ENCODE measurements around the gene GZMB.
"Not testable (repeated sequence)": the region's sequence is repeated elsewhere in the genome, so short reads cannot be mapped to it uniquely, and the experiment has no call there.

The GZMB gene

GRCh38 chr14:24605435-24606190 is 28.4 kb downstream of the GZMB start:
- no peaks in the 10 kb centered on the region for H3K27me3 ChIP-seq (ENCODE audit: insufficient read depth, low read length)
- WGBS (ENCODE audit: extremely low coverage, insufficient coverage, insufficient read length): no CpG with 5 or more reads among the region's 3 CpGs

GRCh38 chr14:24597403-24597802 is 36.6 kb downstream of the GZMB start:
- no peak overlapping the region for H3K4ac ChIP-seq (ENCODE audit: low read depth, low read length)
- no peak overlapping the region for H2AK5ac ChIP-seq (ENCODE audit: low read length)
- no peak overlapping the region for H2BK120ac ChIP-seq (ENCODE audit: insufficient read depth, low read length, poor library complexity)
- H2BK12ac ChIP-seq (ENCODE audit: low read length): no peak overlapping the region
- H3K9me3 ChIP-seq (ENCODE audit: insufficient read depth, low read depth, low read length): peaks cover 27% of the 10 kb centered on the region
- H3K18ac ChIP-seq (ENCODE audit: low read length): no peak overlapping the region
- no peak overlapping the region for H3K23ac ChIP-seq (ENCODE audit: low read length)
- H3K79me2 ChIP-seq (ENCODE audit: control insufficient read depth, insufficient read depth, low read length, poor library complexity): no peaks in the 10 kb centered on the region
- H3K4me3 ChIP-seq (ENCODE audit: low read depth, low read length): no peak overlapping the region
- H3K79me1 ChIP-seq (ENCODE audit: low read length): no peaks in the 10 kb centered on the region
- no peaks in the 10 kb centered on the region for H3K4me1 ChIP-seq (ENCODE audit: control insufficient read depth in 1 of 2, insufficient read depth in 2 of 2, low read length in 2 of 2)
- no peak overlapping the region for H4K8ac ChIP-seq (ENCODE audit: low read depth, low read length)
- no peak overlapping the region for H3K9ac ChIP-seq (ENCODE audit: low read length)
- no peak overlapping the region for H2BK5ac ChIP-seq (ENCODE audit: low read depth, low read length, poor library complexity)
- no peaks in the 10 kb centered on the region for H3K27me3 ChIP-seq (ENCODE audit: insufficient read depth, low read length)
- H3K36me3 ChIP-seq (ENCODE audit: control insufficient read depth in 1 of 2, insufficient read depth in 2 of 2, low read length in 2 of 2): no peaks in the 10 kb centered on the region
- H4K12ac ChIP-seq (ENCODE audit: low read depth, low read length): no peak overlapping the region
- no peak for DNase-seq
- no peak overlapping the region for H4K91ac ChIP-seq (ENCODE audit: low read depth, low read length)
- no peak overlapping the region for H2AFZ ChIP-seq (ENCODE audit: insufficient read depth, low read length, poor library complexity)
- H3K27ac ChIP-seq (ENCODE audit: low read depth, low read length): no peak overlapping the region
- H3K4me2 ChIP-seq (ENCODE audit: low read length): no peak overlapping the region
- no peak overlapping the region for H3K14ac ChIP-seq (ENCODE audit: low read length)

More at GRCh38 chr14:24605435-24606190, 28.4 kb downstream of the GZMB start:
- Histone ChIP-seq H3K79me1 (ENCODE audit: low read length) (no peaks in the 10 kb centered on the region), H2BK5ac (ENCODE audit: low read depth, low read length, poor library complexity) (no peak overlapping the region), H4K12ac (ENCODE audit: low read depth, low read length) (no peak overlapping the region), H3K4me1 (ENCODE audit: control insufficient read depth in 1 of 2, insufficient read depth in 2 of 2, low read length in 2 of 2) (no peaks in the 10 kb centered on the region), H2BK120ac (ENCODE audit: insufficient read depth, low read length, poor library complexity) (no peak overlapping the region), H4K91ac (ENCODE audit: low read depth, low read length) (no peak overlapping the region), H3K79me2 (ENCODE audit: control insufficient read depth, insufficient read depth, low read length, poor library complexity) (no peaks in the 10 kb centered on the region), H3K4me2 (ENCODE audit: low read length) (no peak overlapping the region), H3K18ac (ENCODE audit: low read length) (no peak overlapping the region), H3K27ac (ENCODE audit: low read depth, low read length) (no peak overlapping the region), H2AFZ (ENCODE audit: insufficient read depth, low read length, poor library complexity) (no peak overlapping the region), H3K4me3 (ENCODE audit: low read depth, low read length) (no peak overlapping the region), H3K4ac (ENCODE audit: low read depth, low read length) (no peak overlapping the region), H3K36me3 (ENCODE audit: control insufficient read depth in 1 of 2, insufficient read depth in 2 of 2, low read length in 2 of 2) (no peaks in the 10 kb centered on the region), H4K8ac (ENCODE audit: low read depth, low read length) (no peak overlapping the region), H3K9ac (ENCODE audit: low read length) (no peak overlapping the region), H3K9me3 (ENCODE audit: insufficient read depth, low read depth, low read length) (peaks cover 38% of the 10 kb centered on the region), H3K14ac (ENCODE audit: low read length) (no peak overlapping the region), H2AK5ac (ENCODE audit: low read length) (no peak overlapping the region), H3K23ac (ENCODE audit: low read length) (no peak overlapping the region), H2BK12ac (ENCODE audit: low read length) (no peak overlapping the region)
- DNase-seq: peak in 1 of 2 donors; percentile 4

- Histone ChIP-seq H3K14ac (ENCODE audit: low read length) (no peak overlapping the region), H2BK120ac (ENCODE audit: insufficient read depth, low read length, poor library complexity) (no peak overlapping the region), H3K4me1 (ENCODE audit: control insufficient read depth in 1 of 2, insufficient read depth in 2 of 2, low read length in 2 of 2) (no peaks in the 10 kb centered on the region), H3K9ac (ENCODE audit: low read length) (no peak overlapping the region), H2BK5ac (ENCODE audit: low read depth, low read length, poor library complexity) (no peak overlapping the region), H3K9me3 (ENCODE audit: insufficient read depth, low read depth, low read length) (peaks cover 13% of the 10 kb centered on the region), H4K12ac (ENCODE audit: low read depth, low read length) (no peak overlapping the region), H3K79me2 (ENCODE audit: control insufficient read depth, insufficient read depth, low read length, poor library complexity) (no peaks in the 10 kb centered on the region), H3K23ac (ENCODE audit: low read length) (no peak overlapping the region), H2BK12ac (ENCODE audit: low read length) (no peak overlapping the region), H3K4me2 (ENCODE audit: low read length) (no peak overlapping the region), H3K79me1 (ENCODE audit: low read length) (no peaks in the 10 kb centered on the region), H3K27me3 (ENCODE audit: insufficient read depth, low read length) (no peaks in the 10 kb centered on the region), H2AFZ (ENCODE audit: insufficient read depth, low read length, poor library complexity) (no peak overlapping the region), H2AK5ac (ENCODE audit: low read length) (no peak overlapping the region), H3K36me3 (ENCODE audit: control insufficient read depth in 1 of 2, insufficient read depth in 2 of 2, low read length in 2 of 2) (no peaks in the 10 kb centered on the region), H4K91ac (ENCODE audit: low read depth, low read length) (no peak overlapping the region), H3K4me3 (ENCODE audit: low read depth, low read length) (no peak overlapping the region), H3K18ac (ENCODE audit: low read length) (no peak overlapping the region), H3K27ac (ENCODE audit: low read depth, low read length) (no peak overlapping the region), H4K8ac (ENCODE audit: low read depth, low read length) (no peak overlapping the region), H3K4ac (ENCODE audit: low read depth, low read length) (no peak overlapping the region)
- no peak for DNase-seq
- no CpG with 5 or more reads among the region's 3 CpGs for WGBS (ENCODE audit: extremely low coverage, insufficient coverage, insufficient read length)
Observed at GRCh38 chr14:24595073-24595808, 38.7 kb downstream of the GZMB start.

DNA sequence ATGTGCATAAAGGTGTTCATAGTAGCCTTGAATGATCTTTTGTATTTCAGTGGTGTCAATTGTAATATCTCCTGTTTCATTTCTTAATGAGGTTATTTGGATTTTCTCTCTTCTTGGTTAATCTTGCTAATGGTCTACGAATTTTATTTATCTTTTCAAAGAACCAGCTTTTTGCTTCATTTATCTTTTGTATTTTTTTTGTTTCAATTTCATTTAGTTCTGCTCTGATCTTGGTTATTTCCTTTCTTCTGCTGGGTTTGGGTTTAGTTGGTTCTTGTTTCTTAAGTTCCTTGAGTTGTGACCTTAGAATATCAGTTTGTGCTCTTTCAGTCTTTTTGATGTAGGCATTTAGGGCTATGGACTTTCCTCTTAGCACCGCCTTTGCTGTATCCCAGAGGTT is 43.0 kb downstream of the GZMB start:
- H3K18ac ChIP-seq (ENCODE audit: low read length); H4K12ac ChIP-seq (ENCODE audit: low read depth, low read length); H3K4ac ChIP-seq (ENCODE audit: low read depth, low read length); H2BK120ac ChIP-seq (ENCODE audit: insufficient read depth, low read length, poor library complexity); H3K14ac ChIP-seq (ENCODE audit: low read length); H2AK5ac ChIP-seq (ENCODE audit: low read length); H3K36me3 ChIP-seq (ENCODE audit: control insufficient read depth in 1 of 2, insufficient read depth in 2 of 2, low read length in 2 of 2); H2BK12ac ChIP-seq (ENCODE audit: low read length); H3K23ac ChIP-seq (ENCODE audit: low read length); H3K9ac ChIP-seq (ENCODE audit: low read length); H3K4me1 ChIP-seq (ENCODE audit: control insufficient read depth in 1 of 2, insufficient read depth in 2 of 2, low read length in 2 of 2); H2BK5ac ChIP-seq (ENCODE audit: low read depth, low read length, poor library complexity); H4K91ac ChIP-seq (ENCODE audit: low read depth, low read length); H3K27ac ChIP-seq (ENCODE audit: low read depth, low read length); DNase-seq; H3K79me2 ChIP-seq (ENCODE audit: control insufficient read depth, insufficient read depth, low read length, poor library complexity); H3K4me2 ChIP-seq (ENCODE audit: low read length); H3K4me3 ChIP-seq (ENCODE audit: low read depth, low read length); H2AFZ ChIP-seq (ENCODE audit: insufficient read depth, low read length, poor library complexity); H4K8ac ChIP-seq (ENCODE audit: low read depth, low read length); H3K79me1 ChIP-seq (ENCODE audit: low read length); H3K27me3 ChIP-seq (ENCODE audit: insufficient read depth, low read length): not testable (repeated sequence)
- no CpG with 5 or more reads among the region's 2 CpGs for WGBS (ENCODE audit: extremely low coverage, insufficient coverage, insufficient read length)
- peaks cover 14% of the 10 kb centered on the region for H3K9me3 ChIP-seq (ENCODE audit: insufficient read depth, low read depth, low read length)
